Measurements from ENCODE around the gene VOPP1.
A peak's percentile ranks its signal among the peaks of the same experiment; 100 is the strongest.

GRCh38 chr7:55574051-55574717, 1.9 kb upstream of the VOPP1 start:
- TF ChIP-seq POLR2A (IDR thresholded peaks at IDR 0.05; ENCODE audit: low read depth, low read length) (0 out of 2 replicates have a peak, but pooled peaks have one; percentile 10), SPI1 (IDR thresholded peaks at IDR 0.05; ENCODE audit: low read depth, low read length) (no peak), POLR2AphosphoS5 (IDR thresholded peaks at IDR 0.05; ENCODE audit: low read depth, low read length) (no peak)
